Natural killer cell (primary cell): ENCODE measurements around the gene AIP. TPM values are rescaled to one million over a fixed set of nuclear protein-coding genes. Genes with fewer than 3 reads are reported as not detected.

Source experiments
- ATAC-seq, 3 donors: fragments of 150-1000 bp in 2 of 3; fragments of 200-7000 bp in 1 of 3; cut with Tn5 transposase; 1 replicate in 1 of 3; 2 replicates in 2 of 3; pipeline ENCODE4 v1.10.0; 2021; ENCODE audit warnings: mild to moderate bottlenecking in 2 of 3, moderate library complexity in 2 of 3
- DNase-seq, 2 donors: peaks; one replicate each; pipeline versions ENCODE4 v3.0.0 to v3.0.0-alpha.2; 2013 to 2021; ENCODE audit warnings: mixed read lengths in 1 of 2
- H3K27ac ChIP-seq: one replicate; pipeline ENCODE4 v1.5.1; 2013; ENCODE audit warnings: mild to moderate bottlenecking, low read length
- H3K27me3 ChIP-seq: one replicate; pipeline ENCODE4 v1.6.1; 2013; ENCODE audit warnings: low read length; ENCODE audit not compliant: control insufficient read depth, insufficient read depth
- H3K36me3 ChIP-seq: one replicate; pipeline ENCODE4 v1.6.1; 2013; ENCODE audit warnings: low read length; ENCODE audit not compliant: control insufficient read depth, insufficient read depth
- H3K4me1 ChIP-seq: one replicate; pipeline ENCODE4 v1.6.1; 2013; ENCODE audit warnings: low read length; ENCODE audit not compliant: control insufficient read depth, insufficient read depth
- H3K4me3 ChIP-seq: one replicate; pipeline ENCODE4 v1.5.1; 2013; ENCODE audit warnings: low read length
- H3K9me3 ChIP-seq: one replicate; pipeline ENCODE4 v1.6.1; 2013; ENCODE audit warnings: low read length; ENCODE audit not compliant: control insufficient read depth, insufficient read depth
- H3K27ac Mint-ChIP-seq, 2 donors: one replicate each; pipeline ENCODE4 v1.8.0; 2022; ENCODE audit warnings: mild to moderate bottlenecking in 2 of 2, mixed read lengths in 2 of 2, moderate library complexity in 1 of 2
- H3K27me3 Mint-ChIP-seq, 2 donors: one replicate each; pipeline ENCODE4 v1.8.0; 2022; ENCODE audit warnings: low read depth in 2 of 2, mixed read lengths in 2 of 2
- H3K36me3 Mint-ChIP-seq: one replicate; pipeline ENCODE4 v1.8.0; 2022; ENCODE audit warnings: mixed read lengths
- H3K4me1 Mint-ChIP-seq, 2 donors: one replicate each; pipeline ENCODE4 v1.8.0; 2022; ENCODE audit warnings: mixed read lengths in 2 of 2
- H3K4me3 Mint-ChIP-seq: one replicate; pipeline ENCODE4 v1.8.0; 2022; ENCODE audit warnings: mild to moderate bottlenecking, moderate library complexity, mixed read lengths
- H3K9me3 Mint-ChIP-seq, 2 donors: one replicate each; pipeline ENCODE4 v1.8.0; 2022; ENCODE audit warnings: mixed read lengths in 2 of 2
- CTCF ChIP-seq: fragments of 200-600 bp; IDR thresholded peaks from one replicate; pipeline ENCODE4 v1.8.0; 2022; ENCODE audit warnings: antibody characterized with exemption
- whole genome bisulfite sequencing: methylation state at CpG from one replicate; pipeline ENCODE4 v1.1.7; 2013; ENCODE audit warnings: missing lambda C conversion rate; ENCODE audit not compliant: insufficient coverage; 5-methylcytosine and 5-hydroxymethylcytosine counted together
- intact Hi-C: fragments of 100-400 bp; cut with micrococcal nuclease; formaldehyde crosslinking; loops from one replicate; pipeline ENCODE4 v1.14.2; 2022
- total RNA-seq, 4 donors: library from RNA; stranded (reverse); fragments of 120-200 nt in 1 of 4; gene quantifications; one replicate each; pipeline versions ENCODE4 v1.2.3 to v1.2.4, GENCODE V29; 2013 to 2022

The AIP gene
- total RNA-seq, 3 donors from 2014 or later (not counting 1 experiment from before 2014, with no cell fraction given), result 93.3 to 113 (median 98.1) TPM

DNA sequence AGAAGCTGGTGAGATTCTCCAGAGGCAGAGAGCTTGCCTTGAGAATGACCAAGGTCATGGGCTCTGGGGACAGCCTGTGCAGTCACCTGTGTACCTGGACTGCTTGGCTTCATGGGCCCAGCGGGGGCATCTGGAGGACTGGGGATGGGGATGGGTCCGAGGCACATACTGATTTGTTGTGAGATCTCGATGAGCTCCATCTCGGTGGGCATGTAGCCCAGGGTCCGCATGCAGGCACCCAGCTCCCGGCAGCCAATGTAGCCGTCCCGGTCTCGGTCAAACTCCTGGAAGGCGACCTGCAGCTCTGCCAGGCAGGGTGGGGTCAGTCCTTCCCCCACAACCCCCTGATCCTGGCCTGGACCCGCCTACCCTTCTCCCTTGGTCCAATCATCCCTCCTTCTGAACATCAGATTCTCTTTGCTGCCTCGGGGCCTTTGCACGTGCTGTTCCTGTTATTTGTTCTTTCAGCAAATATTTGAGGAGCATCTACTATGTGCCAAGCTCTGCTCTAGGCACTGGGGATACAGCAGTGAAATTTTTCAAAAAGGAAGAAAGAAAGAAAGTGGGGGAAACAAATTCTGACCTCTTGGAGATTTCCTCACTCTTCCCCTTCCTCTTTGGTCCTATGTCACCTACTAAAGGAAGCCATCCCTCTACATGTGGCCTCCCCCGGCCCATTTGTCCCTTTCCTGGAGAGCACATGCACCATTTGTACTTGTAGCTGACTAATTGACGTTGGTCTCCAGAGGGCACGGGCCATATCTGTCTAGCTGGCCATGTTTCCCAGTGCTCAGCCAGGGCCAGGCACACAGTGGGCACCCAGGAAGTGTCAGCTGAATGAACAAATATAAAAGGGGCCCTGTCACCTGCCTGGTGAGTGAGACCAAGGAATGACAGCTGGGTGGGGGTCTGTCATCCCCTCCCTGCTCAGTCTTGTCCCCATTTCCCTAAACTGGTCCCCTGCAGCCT, 38.3 kb downstream of the AIP start:
- no peaks in the 10 kb centered on the region for H3K4me1 ChIP-seq
- no peaks in the 10 kb centered on the region for H3K27me3 ChIP-seq
- ATAC-seq (no peak), DNase-seq (no peak)
- H3K4me3 ChIP-seq, result no peak overlapping the region
- H3K9me3 Mint-ChIP-seq, result no peaks in the 10 kb centered on the region
- H3K27ac Mint-ChIP-seq, result no peak overlapping the region
- WGBS, result 89% methylated on average over 16 of the region's 16 CpGs
- H3K4me1 Mint-ChIP-seq, result no peaks in the 10 kb centered on the region
- intact Hi-C loops, result no loop called here
- H3K27me3 Mint-ChIP-seq, result no peaks in the 10 kb centered on the region
- H3K9me3 ChIP-seq, result no peaks in the 10 kb centered on the region
- no peaks in the 10 kb centered on the region for H3K36me3 ChIP-seq
- TF ChIP-seq CTCF, result no peak
- H3K36me3 Mint-ChIP-seq, result no peaks in the 10 kb centered on the region
- H3K4me3 Mint-ChIP-seq, result no peak overlapping the region
- H3K27ac ChIP-seq, result no peak overlapping the region

DNA sequence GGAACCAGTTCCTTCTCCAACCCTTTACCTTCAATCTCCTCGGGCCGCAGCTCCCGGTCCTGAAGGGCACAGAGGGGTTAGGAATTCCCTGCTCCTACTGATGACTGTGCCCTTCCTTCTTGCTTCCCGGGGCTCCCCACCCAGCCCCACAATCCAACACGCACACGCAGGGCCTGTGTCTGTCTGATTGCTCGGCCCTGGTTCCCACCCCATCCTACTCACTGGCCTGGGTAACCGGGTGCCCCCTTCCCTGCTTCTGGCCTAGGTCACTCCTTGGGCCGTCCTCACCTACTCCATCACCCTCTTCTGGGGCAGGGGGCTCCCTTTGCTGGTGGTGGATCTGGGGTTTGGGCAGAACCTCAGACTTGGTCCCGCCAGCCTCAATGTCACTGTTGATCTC, 39.1 kb downstream of the AIP start:
- Mint-ChIP-seq H3K27me3 (no peaks in the 10 kb centered on the region), H3K4me3 (no peak overlapping the region), H3K9me3 (no peaks in the 10 kb centered on the region), H3K27ac (no peak overlapping the region), H3K4me1 (no peaks in the 10 kb centered on the region), H3K36me3 (no peaks in the 10 kb centered on the region)
- no peak for TF ChIP-seq CTCF
- H3K9me3 ChIP-seq, result no peaks in the 10 kb centered on the region
- intact Hi-C loops, result no loop called here
- DNase-seq (no peak), ATAC-seq (no peak)
- H3K27me3 ChIP-seq, result no peaks in the 10 kb centered on the region
- no peaks in the 10 kb centered on the region for H3K36me3 ChIP-seq
- no peaks in the 10 kb centered on the region for H3K4me1 ChIP-seq
- H3K27ac ChIP-seq, result no peak overlapping the region
- WGBS, result 93% methylated on average over 9 of the region's 10 CpGs
- no peak overlapping the region for H3K4me3 ChIP-seq

DNA sequence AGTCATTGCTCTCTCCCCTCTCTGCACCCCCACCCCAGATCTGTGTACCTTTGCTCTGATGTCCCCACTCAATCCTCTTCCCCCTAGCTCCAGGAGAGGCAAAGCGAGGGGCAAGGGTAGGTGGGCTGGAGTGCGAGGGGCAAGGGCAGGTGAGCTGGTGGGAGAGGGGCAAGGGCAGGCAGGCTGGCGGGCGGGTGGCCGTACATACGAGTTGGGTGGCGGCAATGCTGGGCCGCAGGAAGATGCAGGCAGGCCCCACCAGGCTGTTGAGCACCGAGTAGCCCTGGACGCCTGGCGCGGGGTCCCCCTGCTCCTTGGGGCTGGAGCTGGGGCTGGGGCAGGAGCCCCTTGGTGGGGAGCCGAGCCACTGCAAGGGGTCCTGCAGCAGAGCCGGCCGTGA, 39.5 kb downstream of the AIP start:
- H3K9me3 Mint-ChIP-seq, result no peaks in the 10 kb centered on the region
- no peak for TF ChIP-seq CTCF
- DNase-seq (no peak), ATAC-seq (no peak)
- Histone ChIP-seq H3K36me3 (no peaks in the 10 kb centered on the region), H3K9me3 (no peaks in the 10 kb centered on the region), H3K27ac (no peak overlapping the region), H3K4me3 (no peak overlapping the region), H3K4me1 (no peaks in the 10 kb centered on the region), H3K27me3 (no peaks in the 10 kb centered on the region)
- H3K4me3 Mint-ChIP-seq, result no peak overlapping the region
- H3K27ac Mint-ChIP-seq, result no peak overlapping the region
- 92% methylated on average over 15 of the region's 15 CpGs for WGBS
- no peaks in the 10 kb centered on the region for H3K4me1 Mint-ChIP-seq
- H3K36me3 Mint-ChIP-seq, result no peaks in the 10 kb centered on the region
- intact Hi-C loops, result no loop called here
- H3K27me3 Mint-ChIP-seq, result peaks cover 0 to 2% of the 10 kb centered on the region in 2 donors
